Measurements from ENCODE around the gene TRIM5. TPM values are rescaled to one million over a fixed set of nuclear protein-coding genes. Genes with fewer than 3 reads are reported as not detected.

TRIM5 gene
- total and polyA plus RNA-seq, 10 of the 15 experiments (the other 5 are each of a cell fraction or from before 2014, with no cell fraction given): 20.0 to 59.7 (median 31.8) TPM

GRCh38 chr11:5701055-5701577 lies 16.2 kb upstream of the TRIM5 start:
- H3K9ac ChIP-seq (ENCODE audit: control insufficient read depth, insufficient read depth, low read length): no peak overlapping the region
- WGBS (ENCODE audit: insufficient coverage, insufficient replicate concordance, low lambda C conversion rate, missing lambda C conversion rate): 56% methylated on average over 3 of the region's 3 CpGs
- H2AFZ ChIP-seq (ENCODE audit: control insufficient read depth, low read depth, low read length): no peak overlapping the region
- H4K20me1 ChIP-seq (ENCODE audit: control insufficient read depth, insufficient read depth): peaks cover 3% of the 10 kb centered on the region; the same call in 1 of the 2 replicates
- intact Hi-C loops (cut with micrococcal nuclease; ENCODE audit: unreplicated experiment): loop anchor here (5.0 kb wide), 2 partner anchors 116 to 224 kb away; no protein-coding TSS in a partner anchor
- H3K79me2 ChIP-seq (ENCODE audit: control insufficient read depth, insufficient read depth, low read length): peaks cover 46% of the 10 kb centered on the region
- no TSS peak for BruUV-seq (replicated peaks)
- in situ Hi-C loops (cut with MboI): loop anchor here (10.0 kb wide), 1 partner anchor 1034 kb away; no protein-coding TSS in a partner anchor
- SMC1A ChIA-PET (ENCODE audit: uncharacterized antibody, unreplicated experiment): interaction anchor here (0.8 to 7.3 kb wide), 10 partner anchors 10 to 109 kb away, joined by 3 to 96 read pairs (median 3); partner anchors contain the start of genes TRIM22, TRIM34 and TRIM5
- H3K4me1 ChIP-seq (ENCODE audit: control insufficient read depth, insufficient read depth, low read length): peaks cover 3% of the 10 kb centered on the region
- H3K4me2 ChIP-seq (ENCODE audit: control insufficient read depth, insufficient read depth): peak overlapping the region; percentile 45; the same call in 1 of the 2 replicates
- H3K27ac ChIP-seq (ENCODE audit: control insufficient read depth, insufficient read depth): no peak overlapping the region
- CTCF ChIA-PET: interaction anchor here (0.9 to 5.0 kb wide), 6 partner anchors 10 to 109 kb away, joined by 3 to 37 read pairs (median 14); partner anchors contain the start of genes TRIM22 and TRIM5
- H3K36me3 ChIP-seq (ENCODE audit: control insufficient read depth in 2 of 2, insufficient read depth in 2 of 2, low read length in 1 of 2): peaks cover 6 to 62% of the 10 kb centered on the region in 2 experiments
- H3K9me3 ChIP-seq (replicated peaks; ENCODE audit: control insufficient read depth, insufficient read depth, low read length): peaks cover 7% of the 10 kb centered on the region
- POLR2A ChIA-PET: interaction anchor here (1.6 to 4.9 kb wide), 3 partner anchors 10 to 76 kb away, joined by 3 to 58 read pairs (median 27); partner anchors contain the start of genes TRIM22, TRIM34 and TRIM5
- RAD21 ChIA-PET (ENCODE audit: unreplicated experiment): interaction anchor here (0.9 to 5.5 kb wide), 4 partner anchors 11 to 108 kb away, joined by 3 to 61 read pairs (median 17); partner anchors contain the start of genes TRIM22 and TRIM5
- peak overlapping the region; percentile 8; the same call in 1 of the 2 replicates for H3K4me3 ChIP-seq
- ATAC-seq: no peak
- no peak for TF ChIP-seq TCF3 (IDR thresholded peaks at IDR 0.05; ENCODE audit: borderline replicate concordance, insufficient read depth, low read depth, low read length)
- no peak for TF ChIP-seq PML (IDR thresholded peaks at IDR 0.05; ENCODE audit: low read length)
- TF ChIP-seq BMI1 (IDR thresholded peaks at IDR 0.05; ENCODE audit: borderline replicate concordance): no peak
- no peak for TF ChIP-seq MTA3 (IDR thresholded peaks at IDR 0.05; ENCODE audit: borderline replicate concordance, low read length)
- TF ChIP-seq, protein P1, sequence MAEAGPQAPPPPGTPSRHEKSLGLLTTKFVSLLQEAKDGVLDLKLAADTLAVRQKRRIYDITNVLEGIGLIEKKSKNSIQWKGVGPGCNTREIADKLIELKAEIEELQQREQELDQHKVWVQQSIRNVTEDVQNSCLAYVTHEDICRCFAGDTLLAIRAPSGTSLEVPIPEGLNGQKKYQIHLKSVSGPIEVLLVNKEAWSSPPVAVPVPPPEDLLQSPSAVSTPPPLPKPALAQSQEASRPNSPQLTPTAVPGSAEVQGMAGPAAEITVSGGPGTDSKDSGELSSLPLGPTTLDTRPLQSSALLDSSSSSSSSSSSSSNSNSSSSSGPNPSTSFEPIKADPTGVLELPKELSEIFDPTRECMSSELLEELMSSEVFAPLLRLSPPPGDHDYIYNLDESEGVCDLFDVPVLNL (IDR thresholded peaks at IDR 0.05; ENCODE audit: low read depth, low read length): no peak
- TF ChIP-seq, protein P2, sequence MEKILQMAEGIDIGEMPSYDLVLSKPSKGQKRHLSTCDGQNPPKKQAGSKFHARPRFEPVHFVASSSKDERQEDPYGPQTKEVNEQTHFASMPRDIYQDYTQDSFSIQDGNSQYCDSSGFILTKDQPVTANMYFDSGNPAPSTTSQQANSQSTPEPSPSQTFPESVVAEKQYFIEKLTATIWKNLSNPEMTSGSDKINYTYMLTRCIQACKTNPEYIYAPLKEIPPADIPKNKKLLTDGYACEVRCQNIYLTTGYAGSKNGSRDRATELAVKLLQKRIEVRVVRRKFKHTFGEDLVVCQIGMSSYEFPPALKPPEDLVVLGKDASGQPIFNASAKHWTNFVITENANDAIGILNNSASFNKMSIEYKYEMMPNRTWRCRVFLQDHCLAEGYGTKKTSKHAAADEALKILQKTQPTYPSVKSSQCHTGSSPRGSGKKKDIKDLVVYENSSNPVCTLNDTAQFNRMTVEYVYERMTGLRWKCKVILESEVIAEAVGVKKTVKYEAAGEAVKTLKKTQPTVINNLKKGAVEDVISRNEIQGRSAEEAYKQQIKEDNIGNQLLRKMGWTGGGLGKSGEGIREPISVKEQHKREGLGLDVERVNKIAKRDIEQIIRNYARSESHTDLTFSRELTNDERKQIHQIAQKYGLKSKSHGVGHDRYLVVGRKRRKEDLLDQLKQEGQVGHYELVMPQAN (conservative IDR thresholded peaks at IDR 0.05): no peak
- TF ChIP-seq, protein P3, sequence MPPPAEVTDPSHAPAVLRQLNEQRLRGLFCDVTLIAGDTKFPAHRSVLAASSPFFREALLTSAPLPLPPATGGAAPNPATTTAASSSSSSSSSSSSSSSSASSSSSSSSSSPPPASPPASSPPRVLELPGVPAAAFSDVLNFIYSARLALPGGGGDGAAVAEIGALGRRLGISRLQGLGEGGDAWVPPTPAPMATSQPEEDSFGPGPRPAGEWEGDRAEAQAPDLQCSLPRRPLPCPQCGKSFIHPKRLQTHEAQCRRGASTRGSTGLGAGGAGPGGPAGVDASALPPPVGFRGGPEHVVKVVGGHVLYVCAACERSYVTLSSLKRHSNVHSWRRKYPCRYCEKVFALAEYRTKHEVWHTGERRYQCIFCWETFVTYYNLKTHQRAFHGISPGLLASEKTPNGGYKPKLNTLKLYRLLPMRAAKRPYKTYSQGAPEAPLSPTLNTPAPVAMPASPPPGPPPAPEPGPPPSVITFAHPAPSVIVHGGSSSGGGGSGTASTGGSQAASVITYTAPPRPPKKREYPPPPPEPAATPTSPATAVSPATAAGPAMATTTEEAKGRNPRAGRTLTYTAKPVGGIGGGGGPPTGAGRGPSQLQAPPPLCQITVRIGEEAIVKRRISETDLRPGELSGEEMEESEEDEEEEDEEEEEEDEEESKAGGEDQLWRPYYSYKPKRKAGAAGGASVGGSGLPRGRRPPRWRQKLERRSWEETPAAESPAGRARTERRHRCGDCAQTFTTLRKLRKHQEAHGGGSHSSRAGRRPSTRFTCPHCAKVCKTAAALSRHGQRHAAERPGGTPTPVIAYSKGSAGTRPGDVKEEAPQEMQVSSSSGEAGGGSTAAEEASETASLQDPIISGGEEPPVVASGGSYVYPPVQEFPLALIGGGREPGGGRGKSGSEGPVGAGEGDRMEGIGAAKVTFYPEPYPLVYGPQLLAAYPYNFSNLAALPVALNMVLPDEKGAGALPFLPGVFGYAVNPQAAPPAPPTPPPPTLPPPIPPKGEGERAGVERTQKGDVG (CRISPR knock-in tag; IDR thresholded peaks at IDR 0.05): no peak
- TF ChIP-seq SRF (IDR thresholded peaks at IDR 0.05; ENCODE audit: low read depth in 2 of 2, low read length in 2 of 2): no peak
- no peak for TF ChIP-seq LARP7 (IDR thresholded peaks at IDR 0.05)
- TF ChIP-seq NFYA (IDR thresholded peaks at IDR 0.05; ENCODE audit: borderline replicate concordance, low read depth, low read length): no peak
- TF ChIP-seq, protein P4, sequence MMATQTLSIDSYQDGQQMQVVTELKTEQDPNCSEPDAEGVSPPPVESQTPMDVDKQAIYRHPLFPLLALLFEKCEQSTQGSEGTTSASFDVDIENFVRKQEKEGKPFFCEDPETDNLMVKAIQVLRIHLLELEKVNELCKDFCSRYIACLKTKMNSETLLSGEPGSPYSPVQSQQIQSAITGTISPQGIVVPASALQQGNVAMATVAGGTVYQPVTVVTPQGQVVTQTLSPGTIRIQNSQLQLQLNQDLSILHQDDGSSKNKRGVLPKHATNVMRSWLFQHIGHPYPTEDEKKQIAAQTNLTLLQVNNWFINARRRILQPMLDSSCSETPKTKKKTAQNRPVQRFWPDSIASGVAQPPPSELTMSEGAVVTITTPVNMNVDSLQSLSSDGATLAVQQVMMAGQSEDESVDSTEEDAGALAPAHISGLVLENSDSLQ (IDR thresholded peaks at IDR 0.05): no peak
- no peak for TF ChIP-seq NR2F1 (conservative IDR thresholded peaks at IDR 0.05)
- no peak for TF ChIP-seq JUND (IDR thresholded peaks at IDR 0.05; ENCODE audit: low read depth, low read length)
- no peak for FAIRE-seq
- no peaks in the 10 kb centered on the region for H3K27me3 ChIP-seq (replicated peaks in 1 of 2; ENCODE audit: control insufficient read depth in 2 of 2, insufficient read depth in 2 of 2, low read length in 1 of 2)
- DNase-seq (ENCODE audit: low read depth, low spot score): no peak
